SU-DHL-6 (cell line): ENCODE measurements around the gene UTS2R.
"Not testable (repeated sequence)": the region's sequence is repeated elsewhere in the genome, so short reads cannot be mapped to it uniquely, and the experiment has no call there.

Experiments used
- H2AFZ ChIP-seq: fragments of 200-600 bp; sonication (generic); 2 replicates; pipeline ENCODE4 v1.6.1; 2014; ENCODE audit warnings: low read depth, mild to moderate bottlenecking, moderate library complexity, mixed read lengths, antibody characterized with exemption, low read length; ENCODE audit not compliant: severe bottlenecking
- H3F3A ChIP-seq: fragments of 200-600 bp; shearing (Covaris generic); 2 replicates; pipeline ENCODE4 v1.6.0; 2016; ENCODE audit warnings: antibody characterized with exemption, mild to moderate bottlenecking; ENCODE audit not compliant: insufficient read depth
- H3K27ac ChIP-seq: fragments of 200-600 bp; sonication (generic); 2 replicates; pipeline ENCODE4 v1.5.1; 2016; ENCODE audit warnings: low read depth, mild to moderate bottlenecking, low read length, moderate library complexity, mixed read lengths
- H3K27me3 ChIP-seq: fragments of 200-600 bp; sonication (generic), shearing (Covaris generic); 2 replicates; pipeline ENCODE4 v1.6.0; 2014; ENCODE audit warnings: mild to moderate bottlenecking, low read length
- H3K36me3 ChIP-seq: fragments of 200-600 bp; sonication (generic); 2 replicates; pipeline ENCODE4 v1.6.1; 2014; ENCODE audit warnings: mild to moderate bottlenecking, low read length, mixed read lengths
- H3K4me2 ChIP-seq: fragments of 300-600, 200-600 bp; shearing (Covaris generic), sonication (generic); 2 replicates; pipeline ENCODE4 v1.6.0; 2014; ENCODE audit warnings: low read length, low read depth, mild to moderate bottlenecking; ENCODE audit not compliant: poor library complexity, severe bottlenecking
- H3K4me3 ChIP-seq: fragments of 200-600 bp; sonication (generic); 2 replicates; pipeline ENCODE4 v1.5.1; 2014; ENCODE audit warnings: antibody characterized with exemption, low read length, mild to moderate bottlenecking, mixed read lengths; ENCODE audit not compliant: insufficient read depth, poor library complexity, severe bottlenecking
- H3K79me2 ChIP-seq: fragments of 200-600 bp; sonication (generic); 2 replicates; pipeline ENCODE4 v1.6.1; 2014; ENCODE audit warnings: mild to moderate bottlenecking, low read length, moderate library complexity; ENCODE audit not compliant: insufficient read depth
- H3K9ac ChIP-seq: fragments of 200-600 bp; sonication (generic); 2 replicates; pipeline ENCODE4 v1.7.0; 2014; ENCODE audit warnings: mild to moderate bottlenecking, low read length
- H3K9me2 ChIP-seq: fragments of 200-600 bp; sonication (generic); replicated peaks from 2 replicates; pipeline ENCODE4 v1.6.1; 2014; ENCODE audit warnings: low read length; ENCODE audit not compliant: insufficient read depth
- H3K9me3 ChIP-seq: fragments of 200-600 bp; sonication (generic); 2 replicates; pipeline ENCODE4 v1.6.1; 2014; ENCODE audit warnings: low read length, mixed read lengths; ENCODE audit not compliant: insufficient read depth
- H4K20me1 ChIP-seq: fragments of 200-600 bp; sonication (generic); 2 replicates; pipeline ENCODE4 v1.6.1; 2014; ENCODE audit warnings: low read depth, mild to moderate bottlenecking, antibody characterized with exemption, low read length, moderate library complexity, mixed read lengths
- EZH2phosphoT487 ChIP-seq: fragments of 200-600 bp; sonication (generic), shearing (Covaris generic); conservative IDR thresholded peaks from 2 replicates; pipeline ENCODE4 v1.6.1; 2018; ENCODE audit warnings: mild to moderate bottlenecking, antibody characterized with exemption, low read length, moderate library complexity, mixed read lengths
- TF ChIP-seq, protein P1 (sequence below): fragments of 200-600 bp; sonication (generic); IDR thresholded peaks from one replicate; pipeline ENCODE4 v1.5.1; 2017; ENCODE audit warnings: antibody characterized with exemption, mild to moderate bottlenecking, low read length, moderate library complexity; ENCODE audit not compliant: insufficient read depth, poor library complexity, severe bottlenecking

The UTS2R gene

GRCh38 chr17:82377924-82378740 is 6.6 kb downstream of the UTS2R start:
- Histone ChIP-seq H3F3A (no peaks in the 10 kb centered on the region), H3K9me2 (no peaks in the 10 kb centered on the region), H2AFZ (no peak overlapping the region), H3K27ac (no peak overlapping the region), H3K9me3 (no peaks in the 10 kb centered on the region), H3K27me3 (no peaks in the 10 kb centered on the region), H3K4me3 (no peak overlapping the region), H3K9ac (no peak overlapping the region), H3K36me3 (no peaks in the 10 kb centered on the region), H4K20me1 (no peaks in the 10 kb centered on the region), H3K79me2 (no peaks in the 10 kb centered on the region), H3K4me2 (no peak overlapping the region)
- TF ChIP-seq EZH2phosphoT487 = no peak
- TF ChIP-seq, protein P1, sequence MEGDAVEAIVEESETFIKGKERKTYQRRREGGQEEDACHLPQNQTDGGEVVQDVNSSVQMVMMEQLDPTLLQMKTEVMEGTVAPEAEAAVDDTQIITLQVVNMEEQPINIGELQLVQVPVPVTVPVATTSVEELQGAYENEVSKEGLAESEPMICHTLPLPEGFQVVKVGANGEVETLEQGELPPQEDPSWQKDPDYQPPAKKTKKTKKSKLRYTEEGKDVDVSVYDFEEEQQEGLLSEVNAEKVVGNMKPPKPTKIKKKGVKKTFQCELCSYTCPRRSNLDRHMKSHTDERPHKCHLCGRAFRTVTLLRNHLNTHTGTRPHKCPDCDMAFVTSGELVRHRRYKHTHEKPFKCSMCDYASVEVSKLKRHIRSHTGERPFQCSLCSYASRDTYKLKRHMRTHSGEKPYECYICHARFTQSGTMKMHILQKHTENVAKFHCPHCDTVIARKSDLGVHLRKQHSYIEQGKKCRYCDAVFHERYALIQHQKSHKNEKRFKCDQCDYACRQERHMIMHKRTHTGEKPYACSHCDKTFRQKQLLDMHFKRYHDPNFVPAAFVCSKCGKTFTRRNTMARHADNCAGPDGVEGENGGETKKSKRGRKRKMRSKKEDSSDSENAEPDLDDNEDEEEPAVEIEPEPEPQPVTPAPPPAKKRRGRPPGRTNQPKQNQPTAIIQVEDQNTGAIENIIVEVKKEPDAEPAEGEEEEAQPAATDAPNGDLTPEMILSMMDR = no peak

- H3K27me3 ChIP-seq = no peaks in the 10 kb centered on the region
- TF ChIP-seq, protein P1 = no peak
Observed at GRCh38 chr17:82378741-82379021, 7.1 kb downstream of the UTS2R start.

DNA sequence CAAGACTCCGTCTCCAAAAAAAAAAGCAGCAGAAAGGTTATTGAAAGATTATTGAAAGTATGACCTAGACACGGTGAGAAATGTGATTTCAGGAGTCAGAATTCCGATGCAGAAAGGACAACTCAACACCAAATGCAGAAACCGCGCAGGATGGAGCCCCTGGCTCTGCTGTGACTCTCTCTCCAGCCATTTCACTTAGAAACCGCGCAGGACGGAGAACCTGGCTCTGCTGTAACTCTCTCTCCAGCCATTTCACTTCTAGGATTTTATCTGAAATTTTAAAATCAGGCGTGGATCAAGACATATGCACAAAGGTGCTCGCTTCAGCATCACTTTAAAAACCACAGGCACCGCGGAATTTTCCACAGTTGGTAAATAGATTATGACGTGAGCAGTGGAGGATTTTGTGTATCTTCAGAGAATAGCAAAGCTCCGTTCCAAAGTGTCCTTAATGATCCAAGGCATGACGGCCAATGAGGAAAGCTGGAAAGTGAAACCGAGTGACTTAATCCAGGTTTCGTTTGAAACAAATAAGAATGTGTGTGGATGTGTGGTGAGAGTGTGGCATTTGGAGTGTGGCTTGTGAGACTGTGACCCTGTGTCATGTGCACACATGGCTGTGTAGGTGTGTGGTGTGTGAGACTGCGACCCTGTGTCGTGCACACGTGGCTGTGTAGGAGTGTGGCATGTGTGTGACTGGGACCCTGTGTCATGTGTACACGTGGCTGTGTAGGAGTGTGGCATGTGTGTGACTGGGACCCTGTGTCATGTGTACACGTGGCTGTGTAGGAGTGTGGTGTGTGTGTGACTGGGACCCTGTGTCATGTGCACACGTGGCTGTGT is 9.5 kb downstream of the UTS2R start:
- Histone ChIP-seq H4K20me1 (no peaks in the 10 kb centered on the region), H3K9me2 (no peaks in the 10 kb centered on the region), H2AFZ (no peak overlapping the region), H3K36me3 (no peaks in the 10 kb centered on the region), H3K79me2 (no peaks in the 10 kb centered on the region), H3F3A (no peaks in the 10 kb centered on the region), H3K4me2 (no peak overlapping the region), H3K27ac (no peak overlapping the region), H3K27me3 (no peaks in the 10 kb centered on the region), H3K9ac (no peak overlapping the region), H3K9me3 (no peaks in the 10 kb centered on the region), H3K4me3 (no peak overlapping the region)
- TF ChIP-seq, protein P1 = no peak
- TF ChIP-seq EZH2phosphoT487 = no peak

More at GRCh38 chr17:82378741-82379021, 7.1 kb downstream of the UTS2R start:
- Histone ChIP-seq H3K9ac (no peak overlapping the region), H3K9me3 (no peaks in the 10 kb centered on the region), H3K36me3 (no peaks in the 10 kb centered on the region), H3K4me3 (no peak overlapping the region), H3F3A (no peaks in the 10 kb centered on the region), H3K9me2 (no peaks in the 10 kb centered on the region), H3K79me2 (no peaks in the 10 kb centered on the region), H4K20me1 (no peaks in the 10 kb centered on the region), H3K4me2 (no peak overlapping the region), H2AFZ (no peak overlapping the region), H3K27ac (no peak overlapping the region)

DNA sequence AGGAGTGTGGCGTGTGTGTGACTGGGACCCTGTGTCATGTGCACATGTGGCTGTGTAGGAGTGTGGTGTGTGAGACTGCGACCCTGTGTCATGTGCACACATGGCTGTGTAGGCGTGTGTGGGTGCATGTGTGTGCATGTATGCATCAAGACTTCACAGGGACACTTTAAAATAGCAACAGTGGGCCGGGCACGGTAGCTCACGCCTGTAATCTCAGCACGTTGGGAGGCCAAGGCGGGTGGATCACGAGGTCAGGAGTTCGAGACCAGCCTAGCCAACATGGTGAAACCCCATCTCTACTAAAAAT is 10.1 kb downstream of the UTS2R start:
- not testable (repeated sequence) for H3K9ac ChIP-seq, H3K9me2 ChIP-seq, H4K20me1 ChIP-seq, H3K27me3 ChIP-seq, H2AFZ ChIP-seq, H3K36me3 ChIP-seq, H3K79me2 ChIP-seq, H3F3A ChIP-seq, H3K9me3 ChIP-seq, H3K27ac ChIP-seq, H3K4me3 ChIP-seq, H3K4me2 ChIP-seq

DNA sequence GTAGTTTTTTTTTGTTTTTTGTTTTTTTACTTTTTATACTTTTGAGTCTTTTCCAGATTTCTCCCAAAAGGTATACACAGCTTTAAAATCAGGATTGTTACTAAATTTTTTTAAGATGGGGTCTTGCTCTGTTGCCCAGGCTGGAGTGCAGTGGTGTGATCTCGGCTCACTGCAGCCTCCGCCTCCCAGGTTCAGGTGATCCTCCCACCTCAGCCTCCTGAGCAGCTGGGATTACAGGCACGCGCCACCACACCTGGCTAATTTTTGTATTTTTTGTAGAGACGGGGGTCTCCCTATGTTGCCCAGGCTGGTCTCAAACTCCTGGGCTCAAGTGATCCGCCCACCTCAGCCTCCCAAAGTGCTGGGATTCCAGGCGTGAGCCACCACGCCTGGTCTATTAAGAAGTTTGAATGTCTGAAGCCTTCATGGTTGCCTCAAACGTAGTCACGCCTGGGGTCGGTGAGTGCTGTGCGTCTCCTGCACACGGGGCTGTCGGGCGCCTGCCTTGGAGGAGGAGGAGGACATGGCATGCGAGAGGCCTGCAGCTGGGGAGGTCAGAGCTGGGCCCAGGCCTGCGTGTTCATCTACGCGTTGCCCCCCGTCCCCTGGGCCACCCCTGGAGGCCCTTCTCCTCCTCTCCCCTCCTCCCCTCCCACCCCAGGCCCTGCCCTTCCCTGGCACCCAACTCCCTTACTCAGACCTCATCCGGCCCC is 10.8 kb downstream of the UTS2R start:
- not testable (repeated sequence) for H3K27ac ChIP-seq, H4K20me1 ChIP-seq, H3K36me3 ChIP-seq, H3K79me2 ChIP-seq, H3K9me3 ChIP-seq, H3K27me3 ChIP-seq, H3K9ac ChIP-seq, H2AFZ ChIP-seq, H3K9me2 ChIP-seq, H3K4me3 ChIP-seq, H3F3A ChIP-seq, H3K4me2 ChIP-seq
